Smooth muscle cell (in vitro differentiated cells): ENCODE results near the gene ACLY. TPM values are rescaled to one million over a fixed set of nuclear protein-coding genes. Genes with fewer than 3 reads are reported as not detected.

ENCODE experiments used
- DNase-seq: peaks from one replicate; lab custom pipeline; 2025; ENCODE audit not compliant: unreplicated experiment; lab: John Stamatoyannopoulos, UW
- H2AFZ ChIP-seq: fragments of 200-600 bp; sonication (generic); 2 replicates; pipeline ENCODE4 v1.6.0; 2016; ENCODE audit warnings: antibody characterized with exemption, low read depth, mild to moderate bottlenecking
- H3F3A ChIP-seq: fragments of 200-600 bp; sonication (generic); 2 replicates; pipeline ENCODE4 v1.6.0; 2017; ENCODE audit warnings: antibody characterized with exemption, low read depth
- H3K27ac ChIP-seq: fragments of 200-600 bp; sonication (generic); 2 replicates; pipeline ENCODE4 v1.5.1; 2016; ENCODE audit warnings: low read depth, mild to moderate bottlenecking
- H3K27me3 ChIP-seq: fragments of 200-600 bp; sonication (generic); 2 replicates; pipeline ENCODE4 v1.6.1; 2016; ENCODE audit warnings: low read depth, mild to moderate bottlenecking
- H3K36me3 ChIP-seq: fragments of 200-600 bp; sonication (generic); 2 replicates; pipeline ENCODE4 v1.5.1; 2016; ENCODE audit warnings: low read depth
- H3K4me1 ChIP-seq: fragments of 200-600 bp; sonication (generic); 2 replicates; pipeline ENCODE4 v1.5.1; 2016; ENCODE audit warnings: low read depth
- H3K4me2 ChIP-seq: fragments of 200-600 bp; sonication (generic); 2 replicates; pipeline ENCODE4 v1.6.0; 2016; ENCODE audit warnings: mild to moderate bottlenecking
- H3K4me3 ChIP-seq: fragments of 200-600 bp; sonication (generic); 2 replicates; pipeline ENCODE4 v1.5.1; 2016; ENCODE audit warnings: mild to moderate bottlenecking
- H3K79me2 ChIP-seq: fragments of 200-600 bp; sonication (generic); 2 replicates; pipeline ENCODE4 v1.6.0; 2016; ENCODE audit warnings: low read depth, mild to moderate bottlenecking
- H3K9ac ChIP-seq: fragments of 200-600 bp; sonication (generic); 2 replicates; pipeline ENCODE4 v1.6.0; 2016; ENCODE audit warnings: low read depth
- H3K9me3 ChIP-seq: fragments of 200-600 bp; sonication (generic); replicated peaks from 2 replicates; pipeline ENCODE4 v1.5.1; 2016; ENCODE audit warnings: low read depth
- H4K20me1 ChIP-seq: fragments of 200-600 bp; sonication (generic); 2 replicates; pipeline ENCODE4 v1.6.0; 2016; ENCODE audit warnings: low read depth
- CTCF ChIP-seq: fragments of 200-600 bp; sonication (generic); IDR thresholded peaks from 2 replicates; pipeline ENCODE4 v1.5.1; 2017; ENCODE audit warnings: borderline replicate concordance, mild to moderate bottlenecking, antibody characterized with exemption; ENCODE audit not compliant: insufficient read depth, poor library complexity, severe bottlenecking
- WGBS: methylation state at CpG from one replicate; pipeline ENCODE4 v1.1.7; 2016; ENCODE audit warnings: low lambda C conversion rate; 5-methylcytosine and 5-hydroxymethylcytosine counted together
- polyA plus RNA-seq: library from polyadenylated mRNA; unstranded; fragments of >200 nt; fragmentation: Nextera tagmentation; extraction: Ambion mirVana; gene quantifications from 2 replicates; pipeline ENCODE4 v1.2.1, GENCODE V29; 2016
- total RNA-seq: library from RNA; depleted of rRNA; stranded (reverse); fragments of >200 nt; gene quantifications from 2 replicates; pipeline ENCODE4 v1.2.3, GENCODE V29; 2014

ACLY gene
- total and polyA plus RNA-seq, 2 experiments from 2014 or later = 172 to 188 TPM

- H3K9me3 ChIP-seq = no peaks in the 10 kb centered on the region
- 98% methylated on average over 10 of the region's 10 CpGs for WGBS
- H3K27ac ChIP-seq = peak overlapping the region; percentile 2
- H3F3A ChIP-seq = peaks cover 25% of the 10 kb centered on the region
- H3K4me2 ChIP-seq = no peak overlapping the region
- peaks cover 26% of the 10 kb centered on the region for H3K36me3 ChIP-seq
- H3K4me3 ChIP-seq = no peak overlapping the region
- no peak overlapping the region for H3K9ac ChIP-seq
- H2AFZ ChIP-seq = no peak overlapping the region
- DNase-seq = no peak
- H4K20me1 ChIP-seq = peaks cover 30% of the 10 kb centered on the region
- H3K27me3 ChIP-seq = no peaks in the 10 kb centered on the region
- H3K79me2 ChIP-seq = peaks cover 3% of the 10 kb centered on the region
- H3K4me1 ChIP-seq = no peaks in the 10 kb centered on the region
- no peak for TF ChIP-seq CTCF
Measured at GRCh38 chr17:41873559-41874292, 45.0 kb downstream of the ACLY start.

GRCh38 chr17:41871789-41872188, 47.0 kb downstream of the ACLY start:
- H2AFZ ChIP-seq = no peak overlapping the region
- peaks cover 19% of the 10 kb centered on the region for H4K20me1 ChIP-seq
- H3K4me1 ChIP-seq = no peaks in the 10 kb centered on the region
- H3K4me3 ChIP-seq = no peak overlapping the region
- peaks cover 33% of the 10 kb centered on the region for H3F3A ChIP-seq
- H3K79me2 ChIP-seq = no peaks in the 10 kb centered on the region
- H3K27me3 ChIP-seq = no peaks in the 10 kb centered on the region
- no peak for DNase-seq
- no peak overlapping the region for H3K27ac ChIP-seq
- no peak overlapping the region for H3K9ac ChIP-seq
- WGBS = 93% methylated on average over 10 of the region's 10 CpGs
- peaks cover 24% of the 10 kb centered on the region for H3K36me3 ChIP-seq
- H3K4me2 ChIP-seq = no peak overlapping the region
- no peaks in the 10 kb centered on the region for H3K9me3 ChIP-seq
- no peak for TF ChIP-seq CTCF

- Histone ChIP-seq H4K20me1 (peaks cover 19% of the 10 kb centered on the region), H3K79me2 (no peaks in the 10 kb centered on the region), H3K36me3 (peaks cover 23% of the 10 kb centered on the region), H3K4me3 (no peak overlapping the region), H3K4me2 (no peak overlapping the region), H3K9me3 (no peaks in the 10 kb centered on the region), H3K27me3 (no peaks in the 10 kb centered on the region), H3F3A (peaks cover 38% of the 10 kb centered on the region), H3K9ac (no peak overlapping the region), H3K27ac (no peak overlapping the region), H3K4me1 (no peaks in the 10 kb centered on the region), H2AFZ (no peak overlapping the region)
- 92% methylated on average over 7 of the region's 7 CpGs for WGBS
- no peak for DNase-seq
- no peak for TF ChIP-seq CTCF
Measured at GRCh38 chr17:41870627-41871026, 48.1 kb downstream of the ACLY start.

- no peak overlapping the region for H2AFZ ChIP-seq
- H3K36me3 ChIP-seq = peaks cover 23% of the 10 kb centered on the region
- no peaks in the 10 kb centered on the region for H3K27me3 ChIP-seq
- no peak for DNase-seq
- H3K27ac ChIP-seq = no peak overlapping the region
- peaks cover 38% of the 10 kb centered on the region for H3F3A ChIP-seq
- no peaks in the 10 kb centered on the region for H3K79me2 ChIP-seq
- no peak for TF ChIP-seq CTCF
- no peaks in the 10 kb centered on the region for H3K9me3 ChIP-seq
- H3K4me3 ChIP-seq = no peak overlapping the region
- WGBS = 95% methylated on average over 2 of the region's 2 CpGs
- H3K4me1 ChIP-seq = no peaks in the 10 kb centered on the region
- H4K20me1 ChIP-seq = peaks cover 19% of the 10 kb centered on the region
- no peak overlapping the region for H3K9ac ChIP-seq
- no peak overlapping the region for H3K4me2 ChIP-seq
Measured at GRCh38 chr17:41870097-41870496, 48.7 kb downstream of the ACLY start.
